ENCODE data around the gene ATF7IP. TPM values are rescaled to one million over a fixed set of nuclear protein-coding genes. Genes with fewer than 3 reads are reported as not detected.
"Not testable (repeated sequence)": the region's sequence is repeated elsewhere in the genome, so short reads cannot be mapped to it uniquely, and the experiment has no call there.

The ATF7IP gene
- total RNA-seq, 2 experiments from 2014 or later: 55.6 to 66.0 TPM

DNA sequence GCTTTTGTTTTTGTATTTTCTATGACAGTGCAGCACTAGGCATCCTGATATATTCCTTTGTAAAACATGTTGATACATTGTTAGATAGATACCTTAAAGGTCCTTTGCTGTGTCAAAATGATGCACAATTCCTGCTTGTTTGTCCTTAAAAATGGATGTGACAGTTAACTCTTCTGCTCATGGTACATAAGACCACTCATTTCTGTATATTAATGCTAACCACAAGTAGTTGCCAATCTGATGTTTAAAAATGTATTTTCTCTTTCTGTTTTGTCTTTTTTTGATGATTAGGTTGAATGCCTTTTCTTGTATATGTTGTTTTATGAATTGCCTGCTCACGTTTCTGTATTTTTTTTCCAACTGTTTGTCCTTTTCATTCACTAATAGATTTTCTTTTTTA, 35.1 kb downstream of the ATF7IP start:
- H3K9me3 ChIP-seq (ENCODE audit: low read length): peaks cover 66% of the 10 kb centered on the region
- intact Hi-C loops (cut with micrococcal nuclease; ENCODE audit: unreplicated experiment): loop anchor here (10.0 kb wide), 1 partner anchor 554 kb away; no protein-coding TSS in a partner anchor
- peaks cover 46% of the 10 kb centered on the region for H3K4me1 ChIP-seq (ENCODE audit: insufficient read depth, low read length, poor library complexity, severe bottlenecking)
- H2AFZ ChIP-seq (ENCODE audit: low read length): no peak overlapping the region
- H3K4me2 ChIP-seq (ENCODE audit: low read length): no peak overlapping the region
- peaks cover 7% of the 10 kb centered on the region; the same call in 1 of the 2 replicates for H4K20me1 ChIP-seq (ENCODE audit: insufficient read depth, low read length)
- H3K4me3 ChIP-seq (ENCODE audit: low read depth, low read length, poor library complexity, severe bottlenecking): no peak overlapping the region
- TF ChIP-seq, protein P1, sequence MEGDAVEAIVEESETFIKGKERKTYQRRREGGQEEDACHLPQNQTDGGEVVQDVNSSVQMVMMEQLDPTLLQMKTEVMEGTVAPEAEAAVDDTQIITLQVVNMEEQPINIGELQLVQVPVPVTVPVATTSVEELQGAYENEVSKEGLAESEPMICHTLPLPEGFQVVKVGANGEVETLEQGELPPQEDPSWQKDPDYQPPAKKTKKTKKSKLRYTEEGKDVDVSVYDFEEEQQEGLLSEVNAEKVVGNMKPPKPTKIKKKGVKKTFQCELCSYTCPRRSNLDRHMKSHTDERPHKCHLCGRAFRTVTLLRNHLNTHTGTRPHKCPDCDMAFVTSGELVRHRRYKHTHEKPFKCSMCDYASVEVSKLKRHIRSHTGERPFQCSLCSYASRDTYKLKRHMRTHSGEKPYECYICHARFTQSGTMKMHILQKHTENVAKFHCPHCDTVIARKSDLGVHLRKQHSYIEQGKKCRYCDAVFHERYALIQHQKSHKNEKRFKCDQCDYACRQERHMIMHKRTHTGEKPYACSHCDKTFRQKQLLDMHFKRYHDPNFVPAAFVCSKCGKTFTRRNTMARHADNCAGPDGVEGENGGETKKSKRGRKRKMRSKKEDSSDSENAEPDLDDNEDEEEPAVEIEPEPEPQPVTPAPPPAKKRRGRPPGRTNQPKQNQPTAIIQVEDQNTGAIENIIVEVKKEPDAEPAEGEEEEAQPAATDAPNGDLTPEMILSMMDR (conservative IDR thresholded peaks at IDR 0.05; ENCODE audit: low read length): no peak
- TF ChIP-seq EZH2phosphoT487 (IDR thresholded peaks at IDR 0.05; ENCODE audit: borderline replicate concordance, low read depth, low read length): no peak
- DNase-seq (ENCODE audit: low spot score): no peak
- H3K9me2 ChIP-seq (ENCODE audit: insufficient read depth, low read length): no peaks in the 10 kb centered on the region
- no peak overlapping the region for H3K27ac ChIP-seq (ENCODE audit: low read depth, low read length, poor library complexity, severe bottlenecking)
- no TSS peak for BruUV-seq (replicated peaks)
- POLR2A ChIA-PET: no interaction called here
- CTCF ChIA-PET (ENCODE audit: unreplicated experiment): no interaction called here
- peaks cover 81% of the 10 kb centered on the region for H3K36me3 ChIP-seq (ENCODE audit: insufficient read depth, low read length)
- peaks cover 100% of the 10 kb centered on the region for H3K79me2 ChIP-seq (ENCODE audit: insufficient read depth, low read depth, low read length)

DNA sequence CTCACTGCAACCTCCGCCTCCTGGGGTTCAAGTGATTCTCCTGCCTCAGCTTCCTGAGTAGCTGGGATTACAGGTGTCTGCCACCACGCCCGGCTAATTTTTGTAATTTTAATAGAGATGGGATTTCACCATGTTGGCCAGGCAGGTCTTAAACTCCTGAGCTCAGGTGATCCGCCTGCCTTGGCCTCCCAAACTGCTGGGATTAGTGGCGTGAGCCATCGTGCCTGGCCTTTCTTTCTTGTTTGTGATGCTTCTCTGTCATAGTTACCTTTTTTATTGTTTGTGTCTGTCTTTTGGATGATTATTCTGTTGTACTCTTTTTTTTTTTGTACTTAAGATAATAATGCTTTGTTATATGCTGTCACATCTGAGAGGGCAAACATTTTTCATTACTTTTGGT, 35.8 kb downstream of the ATF7IP start:
- H3K4me3 ChIP-seq (ENCODE audit: low read depth, low read length, poor library complexity, severe bottlenecking); H3K4me2 ChIP-seq (ENCODE audit: low read length); DNase-seq (ENCODE audit: low spot score); H3K27ac ChIP-seq (ENCODE audit: low read depth, low read length, poor library complexity, severe bottlenecking); CTCF ChIA-PET (ENCODE audit: unreplicated experiment); H4K20me1 ChIP-seq (ENCODE audit: insufficient read depth, low read length); H3K9me2 ChIP-seq (ENCODE audit: insufficient read depth, low read length); BruUV-seq (replicated peaks); H2AFZ ChIP-seq (ENCODE audit: low read length): not testable (repeated sequence)
- Histone ChIP-seq H3K36me3 (ENCODE audit: insufficient read depth, low read length) (peaks cover 85% of the 10 kb centered on the region), H3K79me2 (ENCODE audit: insufficient read depth, low read depth, low read length) (peaks cover 100% of the 10 kb centered on the region), H3K4me1 (ENCODE audit: insufficient read depth, low read length, poor library complexity, severe bottlenecking) (peaks cover 39% of the 10 kb centered on the region), H3K9me3 (ENCODE audit: low read length) (peaks cover 73% of the 10 kb centered on the region)
- POLR2A ChIA-PET: interaction anchor here (0.6 to 1.3 kb wide), 9 partner anchors 21 to 1277 kb away, joined by 3 to 8 read pairs (median 4); a partner anchor contains a TSS
- intact Hi-C loops (cut with micrococcal nuclease; ENCODE audit: unreplicated experiment): loop anchor here (10.0 kb wide), 1 partner anchor 554 kb away; no protein-coding TSS in a partner anchor

- BruUV-seq (replicated peaks): no TSS peak
- no peak for DNase-seq (ENCODE audit: low spot score)
- ChIA-PET POLR2A (interaction anchor here (0.6 to 1.9 kb wide), 9 partner anchors 8 to 1339 kb away, joined by 3 to 14 read pairs (median 4); no protein-coding TSS in a partner anchor), CTCF (ENCODE audit: unreplicated experiment) (interaction anchor here (1.0 kb wide), 1 partner anchor 16 kb away, joined by 3 read pairs; no protein-coding TSS in a partner anchor)
- Histone ChIP-seq H3K4me2 (ENCODE audit: low read length) (peak overlapping the region; percentile 53), H3K4me3 (ENCODE audit: low read depth, low read length, poor library complexity, severe bottlenecking) (no peak overlapping the region), H3K9me2 (ENCODE audit: insufficient read depth, low read length) (no peaks in the 10 kb centered on the region), H3K9me3 (ENCODE audit: low read length) (peaks cover 70% of the 10 kb centered on the region), H4K20me1 (ENCODE audit: insufficient read depth, low read length) (peaks cover 7% of the 10 kb centered on the region; the same call in 1 of the 2 replicates), H3K79me2 (ENCODE audit: insufficient read depth, low read depth, low read length) (peaks cover 100% of the 10 kb centered on the region), H3K27ac (ENCODE audit: low read depth, low read length, poor library complexity, severe bottlenecking) (no peak overlapping the region), H3K36me3 (ENCODE audit: insufficient read depth, low read length) (peaks cover 83% of the 10 kb centered on the region), H3K4me1 (ENCODE audit: insufficient read depth, low read length, poor library complexity, severe bottlenecking) (peaks cover 30% of the 10 kb centered on the region), H2AFZ (ENCODE audit: low read length) (no peak overlapping the region)
- no peak for TF ChIP-seq EZH2phosphoT487 (IDR thresholded peaks at IDR 0.05; ENCODE audit: borderline replicate concordance, low read depth, low read length)
- TF ChIP-seq, protein P1 (conservative IDR thresholded peaks at IDR 0.05; ENCODE audit: low read length): no peak
- intact Hi-C loops (cut with micrococcal nuclease; ENCODE audit: unreplicated experiment): loop anchor here (10.0 kb wide), 1 partner anchor 552 kb away; no protein-coding TSS in a partner anchor
These were observed 37.2 kb downstream of the ATF7IP start for GRCh38 chr12:14402697-14403096.
